Stimulated activated naive CD8-positive, alpha-beta T cell treated with anti-CD3 and anti-CD28 coated beads, Interleukin-15, amount 100 ng/mL, for 72 hours (primary cell): Measurements from ENCODE around the gene COX5B.
A peak's percentile ranks its signal among the peaks of the same experiment; 100 is the strongest.
"Not testable (repeated sequence)": the region's sequence is repeated elsewhere in the genome, so short reads cannot be mapped to it uniquely, and the experiment has no call there.

Source experiments
- ATAC-seq: fragments of 150-1000 bp; cut with Tn5 transposase; 2 replicates; pipeline ENCODE4 v1.10.0; 2021; ENCODE audit warnings: mild to moderate bottlenecking, moderate library complexity
- DNase-seq, 2 donors: peaks; one replicate each; pipeline ENCODE4 v3.0.0; 2021 to 2022
- H3K27ac Mint-ChIP-seq, 2 donors: one replicate each; pipeline ENCODE4 v1.8.0; 2022; ENCODE audit warnings: mild to moderate bottlenecking in 2 of 2, mixed read lengths in 2 of 2, moderate library complexity in 2 of 2
- H3K27me3 Mint-ChIP-seq: one replicate; pipeline ENCODE4 v1.8.0; 2022; ENCODE audit warnings: mixed read lengths
- H3K4me1 Mint-ChIP-seq: one replicate; pipeline ENCODE4 v1.8.0; 2022; ENCODE audit warnings: mild to moderate bottlenecking, mixed read lengths
- H3K4me3 Mint-ChIP-seq, 2 donors: one replicate each; pipeline ENCODE4 v1.8.0; 2022; ENCODE audit warnings: mild to moderate bottlenecking in 2 of 2, mixed read lengths in 2 of 2, moderate library complexity in 1 of 2
- H3K9me3 Mint-ChIP-seq, 2 donors: one replicate each; pipeline ENCODE4 v1.8.0; 2022; ENCODE audit warnings: mixed read lengths in 2 of 2

COX5B gene

GRCh38 chr2:97677480-97677879 lies 31.6 kb downstream of the COX5B start:
- H3K27ac Mint-ChIP-seq: no peak overlapping the region
- no peaks in the 10 kb centered on the region for H3K27me3 Mint-ChIP-seq
- DNase-seq (no peak), ATAC-seq (no peak)
- H3K9me3 Mint-ChIP-seq: no peaks in the 10 kb centered on the region
- H3K4me3 Mint-ChIP-seq: no peak overlapping the region
- peaks cover 54% of the 10 kb centered on the region for H3K4me1 Mint-ChIP-seq

- ATAC-seq: no peak
- Mint-ChIP-seq H3K4me1 (peaks cover 46% of the 10 kb centered on the region), H3K4me3 (no peak overlapping the region), H3K9me3 (no peaks in the 10 kb centered on the region), H3K27ac (no peak overlapping the region), H3K27me3 (no peaks in the 10 kb centered on the region)
- DNase-seq: no peak
Measured at GRCh38 chr2:97678298-97678697, 32.4 kb downstream of the COX5B start.

DNA sequence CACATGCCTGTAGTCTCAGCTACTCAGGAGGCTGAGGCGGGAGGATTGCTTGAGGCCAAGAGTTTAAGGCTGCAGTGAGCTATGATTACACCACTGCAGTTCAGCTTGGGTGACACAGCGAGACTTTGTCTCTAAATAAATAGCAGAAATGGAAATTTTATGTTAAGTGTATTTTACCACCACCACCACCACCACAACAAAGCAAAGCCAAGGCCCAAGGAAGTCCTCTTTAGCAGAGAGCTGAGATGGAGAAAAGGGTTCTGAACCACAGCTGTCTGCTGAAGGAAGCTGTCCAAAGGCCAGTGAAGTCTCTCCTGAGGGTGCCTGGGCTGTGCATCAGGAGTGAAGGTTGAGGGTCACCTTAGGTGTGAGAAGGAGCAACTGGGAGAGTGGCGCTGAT lies 41.4 kb downstream of the COX5B start:
- H3K27me3 Mint-ChIP-seq, H3K27ac Mint-ChIP-seq, H3K9me3 Mint-ChIP-seq: not testable (repeated sequence)
- ATAC-seq: peak; percentile 75
- Mint-ChIP-seq H3K4me1 (peaks cover 22% of the 10 kb centered on the region), H3K4me3 (peak overlapping the region in 1 of 2 donors; percentile 21)
- peak in 1 of 2 donors; percentile 44 for DNase-seq

DNA sequence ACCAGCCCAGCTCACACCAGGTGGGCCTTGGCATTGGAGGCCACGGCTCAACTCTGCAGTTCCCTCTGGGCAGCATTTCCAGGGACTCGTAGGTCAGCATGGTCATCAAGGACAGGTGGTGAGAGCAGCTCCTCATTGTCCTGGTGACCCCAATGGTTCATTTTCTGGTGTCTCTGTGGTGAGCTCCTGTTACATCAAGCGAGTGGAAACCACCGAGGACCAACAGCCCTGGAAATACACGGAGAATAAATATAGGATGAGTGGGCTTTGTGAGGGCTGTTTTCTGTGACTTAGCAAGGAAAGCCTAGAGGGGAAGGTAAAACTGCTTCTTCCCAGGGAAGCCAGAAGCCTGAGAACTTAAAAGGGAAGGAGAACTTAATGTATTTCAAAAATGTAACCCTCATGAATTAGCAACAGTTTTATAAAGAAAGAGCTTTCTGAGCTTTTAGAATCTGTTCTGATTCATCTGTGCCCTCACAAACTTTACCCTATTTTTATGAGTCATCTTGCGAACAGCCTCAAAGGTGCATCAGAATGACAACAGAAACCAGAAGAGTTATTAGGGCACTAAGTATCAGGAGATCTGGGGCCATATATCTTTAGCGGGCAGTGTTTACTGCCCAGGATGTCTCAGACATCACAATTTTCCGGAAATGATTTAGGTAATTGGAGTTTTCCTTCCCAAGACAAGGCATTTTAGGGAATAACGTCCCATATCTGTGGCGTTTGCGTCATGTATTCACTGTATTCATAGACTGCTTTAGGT lies 42.4 kb downstream of the COX5B start:
- Mint-ChIP-seq H3K27ac (peak overlapping the region in 1 of 2 donors; percentile 89), H3K27me3 (no peaks in the 10 kb centered on the region), H3K9me3 (no peaks in the 10 kb centered on the region), H3K4me1 (peaks cover 22% of the 10 kb centered on the region), H3K4me3 (peak overlapping the region; percentile 54 to 72)
- ATAC-seq (peak; percentile 92), DNase-seq (no peak)

- Mint-ChIP-seq H3K27me3 (no peaks in the 10 kb centered on the region), H3K4me1 (peaks cover 22% of the 10 kb centered on the region), H3K4me3 (no peak overlapping the region), H3K9me3 (no peaks in the 10 kb centered on the region), H3K27ac (no peak overlapping the region)
- no peak for ATAC-seq
- DNase-seq: no peak
Measured at GRCh38 chr2:97691166-97691565, 45.3 kb downstream of the COX5B start.

GRCh38 chr2:97693476-97693875 lies 47.6 kb downstream of the COX5B start:
- H3K27me3 Mint-ChIP-seq: no peaks in the 10 kb centered on the region
- ATAC-seq: no peak
- DNase-seq: no peak
- no peak overlapping the region for H3K27ac Mint-ChIP-seq
- H3K4me1 Mint-ChIP-seq: peaks cover 17% of the 10 kb centered on the region
- H3K4me3 Mint-ChIP-seq: no peak overlapping the region
- H3K9me3 Mint-ChIP-seq: no peaks in the 10 kb centered on the region

- no peaks in the 10 kb centered on the region for H3K27me3 Mint-ChIP-seq
- H3K27ac Mint-ChIP-seq: no peak overlapping the region
- no peaks in the 10 kb centered on the region for H3K9me3 Mint-ChIP-seq
- no peak overlapping the region for H3K4me3 Mint-ChIP-seq
- peaks cover 17% of the 10 kb centered on the region for H3K4me1 Mint-ChIP-seq
- no peak for ATAC-seq
- DNase-seq: no peak
Measured at GRCh38 chr2:97695744-97696143, 49.9 kb downstream of the COX5B start.

GRCh38 chr2:97697252-97698235 lies 51.7 kb downstream of the COX5B start:
- Mint-ChIP-seq H3K27me3 (no peaks in the 10 kb centered on the region), H3K4me1 (peaks cover 17% of the 10 kb centered on the region), H3K9me3 (no peaks in the 10 kb centered on the region), H3K27ac (no peak overlapping the region), H3K4me3 (peak overlapping the region; percentile 30 to 48)
- DNase-seq (peak; percentile 86 to 89), ATAC-seq (peak; percentile 95)
